PC-3 (cell line): Measurements from ENCODE around the gene TAS2R38.

Source experiments
- CTCF ChIP-seq: fragments of 300-600 bp; sonication (generic); conservative IDR thresholded peaks from 2 replicates; pipeline ENCODE4 v1.5.1; 2017; ENCODE audit warnings: antibody characterized with exemption, low read depth, mild to moderate bottlenecking, low read length
- EZH2 ChIP-seq: fragments of 300-600 bp; sonication (generic); IDR thresholded peaks from one replicate; pipeline ENCODE4 v1.6.1; 2017; ENCODE audit warnings: antibody characterized with exemption, mild to moderate bottlenecking, low read length; ENCODE audit not compliant: unreplicated experiment
- EZH2phosphoT487 ChIP-seq: fragments of 300-600 bp; sonication (generic); IDR thresholded peaks from 2 replicates; pipeline ENCODE4 v1.6.1; 2018; ENCODE audit warnings: mild to moderate bottlenecking, antibody characterized with exemption, low read length, borderline replicate concordance

GRCh38 chr7:141928146-141928844 is 45.3 kb downstream of the TAS2R38 start:
- no peak for TF ChIP-seq CTCF
- TF ChIP-seq EZH2 = no peak
- TF ChIP-seq EZH2phosphoT487 = no peak
